Measurements from ENCODE around the gene SSTR3.

DNA sequence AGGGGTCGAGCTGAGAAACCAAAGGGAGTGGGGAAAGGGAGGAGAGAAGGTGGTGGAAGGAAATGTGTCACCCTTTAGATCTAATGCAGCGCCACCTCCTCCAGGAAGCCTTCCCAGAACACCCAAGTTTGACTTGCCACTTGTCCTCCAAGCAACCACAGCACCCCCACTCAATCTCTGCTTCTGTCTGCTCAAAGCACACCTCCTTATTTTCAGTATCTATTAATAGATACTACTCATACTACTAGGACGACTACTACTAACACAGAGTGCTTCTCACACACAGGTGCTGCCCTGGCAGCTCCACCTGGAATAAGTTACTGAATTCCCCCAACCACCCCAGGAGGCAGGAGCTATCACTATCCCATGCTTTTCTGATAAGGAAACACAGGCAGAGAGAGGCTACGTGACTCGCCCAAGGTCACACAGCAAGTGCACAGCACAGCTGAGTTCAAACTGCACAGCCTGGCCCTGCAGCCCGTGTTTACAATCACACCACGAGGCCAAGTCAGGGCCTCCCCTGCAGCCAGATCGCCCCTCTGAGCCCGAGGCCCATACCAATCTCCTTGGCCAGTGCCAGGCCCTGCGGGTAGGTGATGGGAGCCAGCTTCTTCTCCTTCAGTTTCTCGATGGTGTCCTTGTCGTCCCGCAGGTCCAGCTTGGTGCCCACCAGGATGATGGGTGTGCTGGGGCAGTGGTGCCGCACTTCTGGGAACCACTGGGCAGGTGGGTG lies 18.6 kb upstream of the SSTR3 start:
- TF ChIP-seq TCF4 (CRISPR knock-in tag; IDR thresholded peaks at IDR 0.05; ENCODE audit: borderline replicate concordance) (no peak), BACH2 (CRISPR knock-in tag; IDR thresholded peaks at IDR 0.05; ENCODE audit: borderline replicate concordance) (no peak)

Data from SK-N-SH treated with all-trans-retinoic acid at 6 μM for 48 hours (cell line).